ENCODE results near the gene VWF.

DNA sequence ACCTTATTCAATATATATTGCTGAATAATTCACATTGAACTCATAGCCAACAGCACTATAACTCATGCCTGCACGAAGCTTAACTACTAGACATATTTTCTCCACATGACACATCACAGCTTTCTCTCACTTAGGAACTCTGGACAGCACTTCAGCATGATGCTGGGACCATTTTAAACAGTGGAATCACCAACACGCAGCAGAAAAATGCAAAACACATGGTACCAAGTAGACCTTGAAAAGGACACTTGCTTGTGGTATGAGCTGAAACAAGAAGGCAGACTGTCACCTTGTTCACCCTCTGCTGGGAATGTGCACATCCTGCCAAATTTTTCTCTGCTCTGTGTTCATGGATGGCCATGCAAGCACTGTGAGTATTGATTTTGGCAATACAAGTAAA is 40.9 kb upstream of the VWF start:
- TF ChIP-seq, protein P1, sequence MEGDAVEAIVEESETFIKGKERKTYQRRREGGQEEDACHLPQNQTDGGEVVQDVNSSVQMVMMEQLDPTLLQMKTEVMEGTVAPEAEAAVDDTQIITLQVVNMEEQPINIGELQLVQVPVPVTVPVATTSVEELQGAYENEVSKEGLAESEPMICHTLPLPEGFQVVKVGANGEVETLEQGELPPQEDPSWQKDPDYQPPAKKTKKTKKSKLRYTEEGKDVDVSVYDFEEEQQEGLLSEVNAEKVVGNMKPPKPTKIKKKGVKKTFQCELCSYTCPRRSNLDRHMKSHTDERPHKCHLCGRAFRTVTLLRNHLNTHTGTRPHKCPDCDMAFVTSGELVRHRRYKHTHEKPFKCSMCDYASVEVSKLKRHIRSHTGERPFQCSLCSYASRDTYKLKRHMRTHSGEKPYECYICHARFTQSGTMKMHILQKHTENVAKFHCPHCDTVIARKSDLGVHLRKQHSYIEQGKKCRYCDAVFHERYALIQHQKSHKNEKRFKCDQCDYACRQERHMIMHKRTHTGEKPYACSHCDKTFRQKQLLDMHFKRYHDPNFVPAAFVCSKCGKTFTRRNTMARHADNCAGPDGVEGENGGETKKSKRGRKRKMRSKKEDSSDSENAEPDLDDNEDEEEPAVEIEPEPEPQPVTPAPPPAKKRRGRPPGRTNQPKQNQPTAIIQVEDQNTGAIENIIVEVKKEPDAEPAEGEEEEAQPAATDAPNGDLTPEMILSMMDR (IDR thresholded peaks at IDR 0.05), result no peak
- TF ChIP-seq EP300 (IDR thresholded peaks at IDR 0.05), result no peak
